GM19240 (cell line): ENCODE data around the gene CIZ1.

Source experiments
- DNase-seq: peaks from one replicate; pipeline ENCODE4 v3.0.0; 2011; ENCODE audit warnings: low spot score; ENCODE audit not compliant: insufficient read length

The CIZ1 gene

GRCh38 chr9:128127568-128127989 lies 63.8 kb downstream of the CIZ1 start, which contains the start of gene PTGES2:
Gene PTGES2 (minus strand): TSS chr9:128127729. CDS start chr9:128127717, 12 bp downstream.
- DNase-seq: peak; percentile 51

GRCh38 chr9:128125580-128126354 lies 65.6 kb downstream of the CIZ1 start:
- no peak for DNase-seq

DNA sequence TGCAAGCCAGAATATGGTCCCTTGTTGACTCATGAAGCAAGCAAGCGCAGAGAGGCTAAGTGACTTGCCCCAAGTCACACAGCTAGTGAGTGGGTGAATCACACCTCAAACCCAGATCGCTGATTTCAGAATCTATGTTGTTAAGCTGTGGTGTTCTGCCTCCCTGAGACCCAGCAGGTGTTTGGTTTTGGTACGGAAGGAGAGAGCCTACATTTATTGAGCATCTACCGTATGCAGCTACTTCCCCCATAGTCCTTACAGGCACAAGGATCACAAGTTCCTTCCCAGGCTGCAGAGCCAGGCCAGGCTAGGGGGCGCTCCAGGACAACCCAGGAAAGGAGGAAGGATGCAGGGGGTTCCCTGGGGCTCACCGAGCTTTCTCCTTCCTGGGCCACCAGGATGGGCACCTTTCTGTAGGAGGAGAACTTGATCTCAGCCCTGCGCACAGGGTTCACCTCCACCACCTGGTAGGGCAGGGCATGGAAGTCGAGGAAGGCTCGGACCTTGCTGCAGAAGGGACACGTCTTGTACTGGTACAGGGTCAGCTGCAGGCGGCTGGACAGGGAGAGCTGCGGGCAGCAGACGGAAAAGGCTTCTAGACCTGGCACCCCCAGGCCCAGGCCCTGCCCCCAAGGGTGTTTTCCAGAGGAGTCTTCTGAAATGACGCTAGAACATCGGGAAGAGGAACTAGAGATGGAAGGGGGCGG lies 66.3 kb downstream of the CIZ1 start:
- DNase-seq: no peak

DNA sequence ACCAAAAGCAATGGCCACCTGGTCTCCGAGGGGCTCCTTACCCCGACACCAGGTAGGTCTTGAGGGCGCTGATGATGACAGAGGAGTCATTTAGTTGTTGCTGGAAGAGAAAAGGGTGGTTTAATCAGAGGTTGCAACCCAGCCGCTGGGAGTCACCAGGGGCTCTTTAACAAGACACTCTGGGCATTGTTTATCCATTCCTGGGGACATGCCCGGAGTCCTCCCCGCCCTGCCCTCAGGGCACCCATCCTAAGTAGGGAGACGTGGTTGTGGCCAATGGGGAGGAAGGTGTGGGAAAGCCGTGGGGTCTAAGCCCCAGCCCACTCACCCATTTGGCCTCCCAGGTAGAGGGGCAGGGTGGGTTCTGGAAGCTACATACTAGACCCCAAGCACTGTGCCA lies 66.9 kb downstream of the CIZ1 start:
- DNase-seq: no peak

GRCh38 chr9:128123451-128124080 lies 67.8 kb downstream of the CIZ1 start:
- DNase-seq: no peak

GRCh38 chr9:128122809-128123175 lies 68.6 kb downstream of the CIZ1 start:
- no peak for DNase-seq

GRCh38 chr9:128121924-128122808 lies 69.2 kb downstream of the CIZ1 start:
- DNase-seq: no peak

- no peak for DNase-seq
Observed at GRCh38 chr9:128121466-128121810, 69.9 kb downstream of the CIZ1 start.

GRCh38 chr9:128120741-128121465 lies 70.5 kb downstream of the CIZ1 start:
- DNase-seq: no peak

- DNase-seq: no peak
Observed at GRCh38 chr9:128120061-128120740, 71.2 kb downstream of the CIZ1 start.

GRCh38 chr9:128118971-128119665 lies 72.3 kb downstream of the CIZ1 start:
- DNase-seq: no peak

GRCh38 chr9:128118472-128118857 lies 72.9 kb downstream of the CIZ1 start:
- no peak for DNase-seq

GRCh38 chr9:128117613-128118471 lies 73.5 kb downstream of the CIZ1 start:
- DNase-seq: peak; percentile 90

DNA sequence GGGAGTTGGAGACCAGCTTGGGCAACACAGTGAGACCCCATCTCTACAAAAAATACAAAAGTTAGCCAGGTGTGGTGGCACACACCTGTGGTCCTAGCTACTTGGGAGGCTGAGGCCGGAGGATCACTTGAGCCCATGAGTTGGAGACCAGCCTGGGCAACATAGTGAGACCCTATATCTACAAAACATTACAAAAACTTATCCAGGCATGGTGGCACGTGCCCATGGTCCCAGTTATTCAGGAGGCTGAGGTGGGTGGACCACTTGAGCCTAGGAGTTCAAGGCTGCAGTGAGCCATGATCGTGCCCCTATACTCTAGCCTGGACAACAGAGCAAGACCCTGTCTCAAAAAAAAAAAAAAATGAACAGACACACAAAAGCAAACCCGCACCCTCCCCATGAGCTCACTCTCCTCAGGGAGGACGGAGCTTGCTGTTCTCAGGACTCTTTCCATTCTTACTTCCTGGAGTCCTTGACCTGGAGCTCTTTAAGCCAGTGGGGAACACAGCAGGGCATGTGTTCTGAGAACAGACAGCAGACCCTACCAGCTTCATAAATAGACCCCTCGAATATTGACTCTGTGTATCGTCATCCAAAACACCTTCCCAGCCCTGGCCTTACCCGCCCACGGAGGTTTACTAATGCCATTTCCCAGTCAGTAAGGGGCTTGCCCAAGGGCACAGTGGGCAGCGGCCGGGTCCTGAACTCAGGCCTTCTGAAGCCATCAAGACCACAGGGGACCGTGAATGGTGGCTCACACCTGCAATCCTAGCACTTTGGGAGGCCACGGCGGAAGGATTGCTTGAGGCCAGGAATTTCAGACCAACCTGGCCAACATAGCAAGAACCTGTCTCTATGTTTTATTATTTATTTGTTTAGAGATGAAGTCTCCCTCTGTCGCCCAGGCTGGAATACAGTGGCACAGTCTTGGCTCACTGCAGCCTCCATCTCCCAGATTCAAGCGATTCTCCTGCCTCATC lies 75.0 kb downstream of the CIZ1 start:
- DNase-seq: no peak
